Upper lobe of right lung (tissue), 1 donor: ENCODE data around the gene PYDC2. TPM values are rescaled to one million over a fixed set of nuclear protein-coding genes. Genes with fewer than 3 reads are reported as not detected.

ENCODE experiments used
- ATAC-seq: fragments of 200-7000 bp; cut with Tn5 transposase; one replicate; pipeline ENCODE4 v1.9.1; 2020; ENCODE audit warnings: mild to moderate bottlenecking, moderate library complexity
- DNase-seq: peaks from one replicate; pipeline ENCODE4 v3.0.0-alpha.2; 2020
- H3K27ac ChIP-seq: fragments of 200-600 bp; one replicate; pipeline ENCODE4 v1.8.0; 2022
- H3K27me3 ChIP-seq: fragments of 200-600 bp; one replicate; pipeline ENCODE4 v1.8.0; 2022; ENCODE audit warnings: mild to moderate bottlenecking
- H3K36me3 ChIP-seq: fragments of 200-600 bp; one replicate; pipeline ENCODE4 v1.8.0; 2022
- H3K4me1 ChIP-seq: fragments of 200-600 bp; one replicate; pipeline ENCODE4 v1.8.0; 2022
- H3K4me3 ChIP-seq: fragments of 200-600 bp; one replicate; pipeline ENCODE4 v1.8.0; 2022; ENCODE audit warnings: mild to moderate bottlenecking
- H3K9me3 ChIP-seq: fragments of 200-600 bp; one replicate; pipeline ENCODE4 v1.8.0; 2022
- CTCF ChIP-seq: fragments of 200-600 bp; IDR thresholded peaks from one replicate; pipeline ENCODE4 v1.8.0; 2022; ENCODE audit warnings: antibody characterized with exemption
- intact Hi-C: fragments of 100-400 bp; cut with DNase I; formaldehyde crosslinking; loops from one replicate; pipeline ENCODE4 v1.11.0; 2022
- total RNA-seq: library from RNA; stranded (reverse); fragmentation: NEBNext Ultra II Directional; extraction: Animal tissue kit (Norgen Biotek cat#: 25700); gene quantifications from one replicate; pipeline ENCODE4 v1.2.1, GENCODE V29; 2021
- donor health status: DM: no; HTN: yes; CAD: no; lungs with severe emphysema.

PYDC2 gene
- total RNA-seq, 1 donor from 2014 or later: not detected

- Histone ChIP-seq H3K27me3 (no peaks in the 10 kb centered on the region), H3K27ac (no peak overlapping the region), H3K36me3 (no peaks in the 10 kb centered on the region), H3K4me1 (no peaks in the 10 kb centered on the region), H3K4me3 (no peak overlapping the region), H3K9me3 (no peaks in the 10 kb centered on the region)
- no peak for TF ChIP-seq CTCF
- DNase-seq (no peak), ATAC-seq (no peak)
- intact Hi-C loops: no loop called here
Measured at GRCh38 chr3:191420771-191421170, 40.2 kb upstream of the PYDC2 start.

GRCh38 chr3:191424881-191425280 lies 36.1 kb upstream of the PYDC2 start:
- no peak for DNase-seq
- no peak for ATAC-seq
- Histone ChIP-seq H3K9me3 (no peaks in the 10 kb centered on the region), H3K27me3 (peaks cover 5% of the 10 kb centered on the region), H3K36me3 (no peaks in the 10 kb centered on the region), H3K4me3 (no peak overlapping the region), H3K27ac (no peak overlapping the region), H3K4me1 (no peaks in the 10 kb centered on the region)
- intact Hi-C loops: no loop called here
- no peak for TF ChIP-seq CTCF

- intact Hi-C loops: no loop called here
- no peak for DNase-seq
- Histone ChIP-seq H3K27me3 (peaks cover 5% of the 10 kb centered on the region), H3K36me3 (no peaks in the 10 kb centered on the region), H3K9me3 (no peaks in the 10 kb centered on the region), H3K27ac (no peak overlapping the region), H3K4me1 (no peaks in the 10 kb centered on the region), H3K4me3 (no peak overlapping the region)
- TF ChIP-seq CTCF: no peak
- no peak for ATAC-seq
Measured at GRCh38 chr3:191425322-191425734, 35.6 kb upstream of the PYDC2 start.

- H3K4me3 ChIP-seq: no peak overlapping the region
- no peaks in the 10 kb centered on the region for H3K9me3 ChIP-seq
- no peaks in the 10 kb centered on the region for H3K4me1 ChIP-seq
- H3K27me3 ChIP-seq: peaks cover 5% of the 10 kb centered on the region
- no peak for TF ChIP-seq CTCF
- intact Hi-C loops: no loop called here
- no peak overlapping the region for H3K27ac ChIP-seq
- ATAC-seq (no peak), DNase-seq (no peak)
- H3K36me3 ChIP-seq: no peaks in the 10 kb centered on the region
Measured at GRCh38 chr3:191426311-191426710, 34.7 kb upstream of the PYDC2 start.

- TF ChIP-seq CTCF: no peak
- Histone ChIP-seq H3K27me3 (peaks cover 5% of the 10 kb centered on the region), H3K4me1 (no peaks in the 10 kb centered on the region), H3K9me3 (no peaks in the 10 kb centered on the region), H3K4me3 (no peak overlapping the region), H3K36me3 (no peaks in the 10 kb centered on the region), H3K27ac (no peak overlapping the region)
- DNase-seq: no peak
- intact Hi-C loops: no loop called here
- ATAC-seq: no peak
Measured at GRCh38 chr3:191428177-191428576, 32.8 kb upstream of the PYDC2 start.

- intact Hi-C loops: no loop called here
- ATAC-seq (no peak), DNase-seq (no peak)
- TF ChIP-seq CTCF: no peak
- H3K27ac ChIP-seq: no peak overlapping the region
- peaks cover 5% of the 10 kb centered on the region for H3K27me3 ChIP-seq
- no peaks in the 10 kb centered on the region for H3K4me1 ChIP-seq
- H3K36me3 ChIP-seq: no peaks in the 10 kb centered on the region
- H3K9me3 ChIP-seq: no peaks in the 10 kb centered on the region
- H3K4me3 ChIP-seq: no peak overlapping the region
Measured at GRCh38 chr3:191430103-191430502, 30.9 kb upstream of the PYDC2 start.
